Measurements from ENCODE around the gene ERC1.
"Not testable (repeated sequence)": the region's sequence is repeated elsewhere in the genome, so short reads cannot be mapped to it uniquely, and the experiment has no call there.

ERC1 gene

DNA sequence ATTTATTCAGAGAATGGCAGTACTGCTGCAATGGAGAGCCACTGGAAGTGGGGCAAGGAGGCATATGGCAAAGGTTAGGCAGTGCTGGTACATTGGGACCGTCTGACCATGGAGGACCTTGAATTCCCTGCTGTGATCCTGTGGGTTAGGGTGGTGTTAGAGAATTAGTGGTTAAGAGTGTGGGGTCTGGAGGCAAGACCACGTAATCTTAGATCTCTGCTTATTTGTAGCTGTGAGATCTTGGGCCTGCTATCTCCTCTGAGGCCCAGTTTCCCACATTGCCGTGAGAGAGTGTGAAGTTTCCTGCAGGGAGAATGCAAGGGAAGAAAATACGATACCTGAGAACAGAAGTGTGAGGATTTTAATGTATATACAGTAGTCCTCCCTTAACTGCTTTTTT, 147.7 kb downstream of the ERC1 start:
- DNase-seq = no peak

DNA sequence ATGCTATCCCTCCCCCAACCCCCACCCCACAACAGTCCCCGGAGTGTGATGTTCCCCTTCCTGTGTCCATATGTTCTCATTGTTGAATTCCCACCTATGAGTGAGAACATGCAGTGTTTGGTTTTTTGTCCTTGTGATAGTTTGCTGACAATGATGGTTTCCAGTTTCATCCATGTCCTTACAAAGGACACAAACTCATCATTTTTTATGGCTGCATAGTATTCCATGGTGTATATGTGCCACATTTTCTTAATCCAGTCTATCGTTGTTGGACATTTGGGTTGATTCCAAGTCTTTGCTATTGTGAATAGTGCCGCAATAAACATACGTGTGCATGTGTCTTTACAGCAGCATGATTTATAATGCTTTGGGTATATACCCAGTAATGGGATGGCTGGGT, 155.7 kb downstream of the ERC1 start:
- not testable (repeated sequence) for DNase-seq

DNA sequence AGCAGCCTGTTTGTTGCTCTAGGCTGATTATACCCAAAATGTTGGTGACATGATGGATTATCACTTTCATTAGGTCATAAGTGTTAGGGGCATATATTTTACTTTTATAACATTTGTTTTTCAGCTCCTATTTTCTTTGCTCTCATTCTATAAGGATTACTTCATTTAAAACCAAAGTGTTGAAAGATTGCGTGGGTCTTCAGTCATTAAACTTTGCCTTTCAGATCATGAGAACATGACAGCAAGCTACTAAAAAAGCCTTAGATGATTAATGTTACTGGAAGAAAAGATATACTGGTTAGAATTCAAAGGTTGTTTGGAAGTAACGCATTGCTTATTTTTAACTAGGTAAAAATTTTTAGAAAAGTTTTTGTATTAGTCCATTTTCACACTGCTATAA, 156.8 kb downstream of the ERC1 start:
- no peak for DNase-seq

GRCh38 chr12:1157046-1157445, 166.0 kb downstream of the ERC1 start:
- no peak for DNase-seq

- DNase-seq = no peak
Measured at GRCh38 chr12:1161197-1161596, 170.2 kb downstream of the ERC1 start.

GRCh38 chr12:1162081-1162760, 171.2 kb downstream of the ERC1 start:
- no peak for DNase-seq

DNA sequence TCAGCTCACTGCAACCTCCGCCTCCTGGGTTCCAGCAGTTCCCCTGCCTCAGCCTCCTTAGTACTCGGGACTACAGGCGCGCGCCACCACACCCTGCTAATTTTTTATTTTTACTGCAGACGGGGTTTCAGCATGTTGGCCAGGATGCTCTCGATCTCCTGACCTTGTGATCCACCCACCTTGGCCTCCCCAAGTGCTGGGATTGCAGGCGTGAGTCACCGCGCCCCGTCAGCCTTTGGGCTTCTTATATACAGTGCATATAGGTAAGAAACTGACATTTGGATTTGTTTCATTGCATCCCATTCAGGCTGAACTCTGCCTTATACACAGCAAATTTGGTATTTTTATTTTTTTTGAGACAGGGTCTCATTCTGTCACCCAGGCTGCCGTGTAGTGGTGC, 176.8 kb downstream of the ERC1 start:
- DNase-seq = no peak

- DNase-seq = no peak
Measured at GRCh38 chr12:1170411-1170810, 179.4 kb downstream of the ERC1 start.

DNA sequence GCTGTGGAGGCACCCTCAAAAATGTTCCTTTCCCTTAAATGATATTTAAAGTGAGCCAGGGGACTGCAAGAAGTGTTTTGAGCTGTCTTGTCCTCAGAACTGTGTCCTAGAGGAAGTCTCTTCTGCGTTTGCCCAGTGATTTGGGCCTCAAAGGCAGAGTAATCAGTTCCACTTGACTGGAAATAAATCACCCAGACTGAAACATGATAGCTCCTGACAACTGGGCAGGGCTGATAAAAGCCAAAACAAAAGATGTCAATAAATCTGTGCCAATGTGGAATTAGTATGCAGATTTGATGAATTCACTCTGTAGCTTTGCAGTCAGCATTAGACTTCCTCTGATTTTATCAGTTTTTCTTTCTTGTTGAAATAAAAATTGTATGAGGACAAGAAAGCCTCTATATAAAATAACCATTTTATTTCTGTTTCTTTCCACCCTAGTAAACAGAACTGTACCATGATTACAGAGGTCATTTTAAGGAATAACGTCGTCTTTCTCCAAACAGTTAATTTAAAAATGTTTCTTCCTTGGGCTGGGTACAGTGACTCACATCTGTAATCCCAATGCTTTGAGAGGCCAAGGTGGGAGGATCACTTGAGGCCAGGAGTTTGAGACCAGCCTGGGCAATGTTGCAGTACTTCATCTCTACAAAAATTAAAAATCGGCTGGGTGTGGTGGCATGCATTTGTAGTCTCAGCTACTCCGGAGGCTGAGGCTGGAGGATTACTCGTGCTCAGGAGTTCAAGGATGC, 180.8 kb downstream of the ERC1 start:
- DNase-seq = no peak

DNA sequence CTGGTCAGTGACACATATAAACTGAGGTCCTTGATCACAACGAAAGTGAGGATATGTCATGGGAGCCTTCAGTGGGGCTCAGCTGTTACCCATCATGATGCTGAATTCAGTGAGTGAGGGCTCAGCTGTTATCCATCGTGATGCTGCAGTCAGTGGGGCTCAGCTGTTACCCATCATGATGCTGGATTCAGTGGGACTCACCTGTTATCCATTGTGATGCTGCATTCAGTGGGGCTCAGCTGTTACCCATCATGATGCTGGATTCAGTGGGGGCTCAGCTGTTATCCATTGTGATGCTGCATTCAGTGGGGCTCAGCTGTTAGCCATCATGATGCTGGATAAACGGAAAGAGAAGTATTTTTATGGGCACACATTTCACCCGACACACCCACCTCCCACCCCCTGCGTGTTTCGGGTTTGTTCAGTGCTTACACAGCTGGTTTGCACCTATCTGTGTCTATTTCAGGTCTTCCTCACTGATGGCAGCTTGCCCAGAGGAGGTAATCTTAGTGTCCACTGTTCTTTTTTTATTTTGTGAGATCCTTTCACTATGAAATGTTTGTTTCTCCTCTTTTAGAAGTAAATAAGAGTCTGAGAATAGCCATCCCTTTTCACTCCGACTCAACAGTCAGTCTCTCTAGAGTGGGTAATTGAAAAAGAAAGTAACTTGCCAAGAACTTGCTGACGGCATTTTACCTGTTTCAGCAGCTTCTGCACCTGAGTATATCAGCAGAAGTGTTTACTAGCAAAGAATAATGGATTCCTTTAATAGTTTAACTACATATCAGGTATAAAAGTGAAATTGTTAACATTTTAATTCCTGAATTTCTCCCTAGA, 183.0 kb downstream of the ERC1 start:
- DNase-seq = no peak

DNA sequence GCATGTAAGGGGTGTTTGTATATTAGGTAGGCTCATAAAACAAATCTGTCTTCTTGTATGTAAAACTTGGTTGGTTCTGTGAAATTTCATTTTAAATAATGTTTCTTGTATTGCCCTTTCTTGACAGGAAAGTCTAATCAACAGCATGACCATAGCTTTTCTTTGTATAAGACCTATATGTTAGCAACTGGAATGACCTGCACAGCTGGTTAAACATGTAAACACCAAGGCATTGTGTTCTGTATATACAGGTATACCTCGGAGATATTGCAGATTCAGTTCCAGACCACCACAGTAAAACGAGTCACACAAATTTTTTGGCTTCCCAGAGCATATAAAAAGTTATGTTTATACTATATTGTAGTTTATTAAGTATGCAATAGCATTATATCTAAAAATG, 183.6 kb downstream of the ERC1 start:
- no peak for DNase-seq

- DNase-seq = no peak
Measured at GRCh38 chr12:1176191-1176590, 185.2 kb downstream of the ERC1 start.

DNA sequence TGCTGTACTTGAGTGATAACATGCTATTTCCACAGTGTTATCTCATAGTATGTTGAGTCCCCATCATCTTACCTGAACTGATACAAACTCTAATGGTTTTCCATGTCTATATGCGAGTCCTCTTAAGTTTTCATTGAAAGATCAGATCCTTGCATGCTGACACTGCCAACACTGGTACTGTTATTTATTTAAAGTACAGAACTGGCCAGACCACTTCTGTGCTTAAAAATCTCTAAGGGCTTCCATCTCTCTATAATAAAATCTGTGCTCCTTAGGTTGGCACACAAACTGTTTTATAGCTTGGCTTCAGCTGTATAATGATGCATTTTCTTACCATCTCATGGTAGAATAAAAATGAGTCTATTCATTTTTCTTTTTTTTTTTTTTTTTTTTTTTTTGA, 188.1 kb downstream of the ERC1 start:
- DNase-seq = no peak

DNA sequence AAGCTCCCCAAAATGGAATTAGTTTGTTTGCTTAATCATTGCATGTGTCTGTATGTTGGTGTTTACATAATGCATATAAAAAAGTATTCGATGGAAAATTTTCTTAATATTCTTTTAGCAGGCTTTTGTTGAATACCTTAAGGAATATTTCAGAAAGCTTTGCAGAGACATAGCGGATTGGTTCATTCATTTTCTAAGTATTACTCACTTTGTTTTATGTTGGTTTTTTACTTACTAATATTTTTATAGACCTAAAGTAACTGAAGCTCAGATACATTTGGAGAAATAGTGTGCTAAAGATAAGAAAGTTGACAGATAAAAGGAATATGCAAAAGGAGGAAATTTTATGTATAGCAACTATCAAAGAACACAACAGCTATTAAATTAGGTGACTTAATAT, 191.0 kb downstream of the ERC1 start:
- no peak for DNase-seq

- no peak for DNase-seq
Measured at GRCh38 chr12:1184402-1184801, 193.4 kb downstream of the ERC1 start.

DNA sequence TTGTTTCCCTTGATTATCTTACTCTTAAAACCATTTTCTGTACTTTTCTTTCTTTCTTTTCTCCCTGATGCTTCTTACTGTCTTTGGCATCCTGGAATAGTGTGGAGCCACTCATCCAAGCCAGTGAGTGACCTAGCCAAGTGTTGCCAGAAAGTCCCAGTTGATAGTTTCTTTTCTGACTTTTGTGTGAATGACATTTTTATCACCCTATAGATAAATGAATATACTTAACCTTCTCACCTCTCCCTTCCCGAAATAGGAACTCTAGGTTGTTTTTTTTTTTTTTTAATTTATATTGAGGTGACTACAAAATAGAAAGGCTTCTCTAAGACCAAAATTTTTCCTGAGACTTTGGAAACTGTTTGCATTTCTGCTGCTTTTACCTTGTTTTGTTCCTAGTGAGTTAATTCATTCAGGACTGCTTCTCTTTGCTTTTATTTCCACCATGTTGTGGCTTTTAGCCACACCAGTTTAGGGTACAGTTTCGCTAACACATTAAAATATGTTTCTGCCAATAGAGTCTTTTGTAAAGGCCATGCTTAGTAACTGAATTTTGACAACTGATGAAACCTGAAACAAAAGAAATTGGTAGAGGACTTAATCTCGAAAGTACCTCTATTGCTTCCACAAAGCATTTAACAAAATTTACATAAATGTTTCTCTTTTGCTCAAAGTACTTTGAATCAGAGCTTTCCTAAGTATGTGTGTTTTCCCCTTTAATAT, 194.6 kb downstream of the ERC1 start:
- DNase-seq = no peak

GRCh38 chr12:1186298-1186697, 195.3 kb downstream of the ERC1 start:
- no peak for DNase-seq

DNA sequence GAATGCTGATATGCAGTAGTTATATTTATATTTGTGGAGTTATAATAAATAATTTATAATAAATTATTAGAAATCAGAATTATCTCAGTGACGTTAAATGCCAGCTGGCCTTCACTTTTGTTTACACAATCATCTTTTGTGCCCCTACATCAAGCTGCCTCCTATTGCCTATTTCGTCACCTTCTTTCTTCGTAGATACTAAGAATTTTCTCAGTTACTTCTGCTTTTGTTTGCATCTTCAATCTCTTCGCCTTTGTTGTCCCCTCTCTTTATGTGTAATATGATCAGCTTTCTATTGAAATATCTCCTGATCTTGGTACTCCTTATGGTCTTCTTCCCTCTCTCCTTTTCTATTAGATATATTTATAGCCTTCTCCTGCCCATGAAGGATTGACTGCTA, 197.0 kb downstream of the ERC1 start:
- no peak for DNase-seq

DNA sequence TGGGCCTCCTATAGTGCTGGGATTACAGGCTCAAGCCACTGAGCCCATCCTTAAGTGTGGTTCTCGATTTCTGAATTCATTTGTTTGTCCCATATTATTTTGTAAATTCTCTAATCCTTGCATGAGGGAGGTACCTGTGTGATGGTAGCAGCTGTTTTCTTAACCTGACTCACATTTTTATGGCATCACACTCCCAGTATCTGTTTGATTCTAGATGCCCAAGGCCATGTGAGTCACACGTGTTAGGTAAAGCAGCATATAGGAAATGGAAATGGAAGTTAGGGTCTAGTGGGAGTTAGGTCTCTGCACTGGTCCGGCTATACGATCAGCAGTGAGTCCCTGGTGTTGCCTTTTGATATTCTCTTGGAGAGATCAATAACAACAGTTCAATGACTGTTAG, 198.1 kb downstream of the ERC1 start:
- DNase-seq = no peak

- no peak for DNase-seq
Measured at GRCh38 chr12:1195513-1195912, 204.5 kb downstream of the ERC1 start.

DNA sequence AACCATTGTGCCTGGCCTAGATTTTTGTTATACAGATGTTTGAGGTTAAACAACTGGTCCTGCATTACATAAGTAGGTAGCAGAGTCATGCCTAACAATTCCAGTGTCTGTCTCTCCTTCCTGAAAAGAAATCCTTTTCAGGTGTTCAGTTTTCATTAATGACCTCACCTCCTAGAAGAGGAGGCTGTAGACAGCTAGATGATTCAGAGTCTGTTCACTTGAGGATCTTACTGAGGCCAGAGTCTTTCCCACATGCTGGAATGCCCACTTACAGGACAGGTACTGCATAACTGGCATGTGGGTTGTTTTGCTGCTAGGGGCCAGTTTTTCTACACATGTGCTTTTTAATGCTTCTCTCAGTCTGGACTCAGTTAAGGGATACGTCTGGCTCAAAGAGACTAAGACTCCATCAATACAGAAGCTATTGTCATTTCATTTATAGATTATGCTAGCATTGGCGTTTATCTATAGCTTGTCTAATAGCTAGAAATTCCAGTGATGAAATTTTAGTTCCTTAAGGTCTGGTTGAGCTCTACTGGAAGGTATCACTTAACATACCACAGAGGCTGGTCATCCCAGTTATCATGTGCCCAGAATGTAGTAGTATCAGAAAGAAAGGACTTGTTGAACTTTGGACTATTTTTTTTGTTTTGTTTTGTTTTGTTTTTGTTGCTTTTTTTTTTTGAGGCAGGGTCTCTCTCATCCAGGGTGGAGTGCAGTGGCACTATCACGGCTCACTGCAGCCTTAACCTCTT, 206.4 kb downstream of the ERC1 start:
- no peak for DNase-seq

GRCh38 chr12:1198854-1199253, 207.8 kb downstream of the ERC1 start:
- not testable (repeated sequence) for DNase-seq

Measured in activated CD8-positive, alpha-beta memory T cell treated with anti-CD3 and anti-CD28 coated beads, Interleukin-2, amount 50 U/mL, for 4 hours (primary cell).